GM12878 (cell line): ENCODE data around the gene NPM1. TPM values are rescaled to one million over a fixed set of nuclear protein-coding genes. Genes with fewer than 3 reads are reported as not detected.
A peak's percentile ranks its signal among the peaks of the same experiment; 100 is the strongest.

Experiments
- ATAC-seq: fragments of 200-7000 bp; cut with Tn5 transposase; 3 replicates; pipeline ENCODE4 v1.9.1; 2020; ENCODE audit warnings: mild to moderate bottlenecking, moderate library complexity
- BruUV-seq: library from RNA; stranded (reverse); fragments of 400-500 nt; replicated peaks from 2 replicates; lab custom pipeline; 2021; lab: Mats Ljungman, UMichigan
- CTCF ChIA-PET: fragments of 300-600 bp; sonication (Branson Sonifier 250); formaldehyde crosslinking; extraction: SDS; loops from one replicate; lab custom pipeline; 2021; ENCODE audit warnings: inconsistent platforms; lab: Yijun Ruan, JAX
- POLR2A ChIA-PET: fragments of 350-600 bp; formaldehyde crosslinking; extraction: SDS; loops from one replicate; lab custom pipeline; 2021; ENCODE audit warnings: inconsistent platforms; lab: Charles Lee
- RAD21 ChIA-PET: fragments of 300-600 bp; sonication (Branson Sonifier 250); formaldehyde crosslinking; loops from one replicate; lab custom pipeline; 2023; ENCODE audit warnings: antibody characterized with exemption; ENCODE audit not compliant: unreplicated experiment; lab: Charles Lee
- SMC1A ChIA-PET: fragments of 300-600 bp; sonication (Branson Sonifier 250); formaldehyde crosslinking; loops from one replicate; lab custom pipeline; 2023; ENCODE audit not compliant: unreplicated experiment, uncharacterized antibody; lab: Charles Lee
- DNase-seq: peaks from one replicate; pipeline ENCODE4 v3.0.0-alpha.2; 2011; ENCODE audit warnings: low read depth, low spot score
- FAIRE-seq: peaks from 3 replicates; lab custom pipeline; 2011; peaks lifted over from hg19 to GRCh38; lab: Jason Lieb, UNC
- H2AFZ ChIP-seq: 2 replicates; pipeline ENCODE4 v1.6.0; 2011; ENCODE audit warnings: low read depth, low read length, control low read depth; ENCODE audit not compliant: control insufficient read depth
- H3K27ac ChIP-seq: 2 replicates; pipeline ENCODE4 v1.5.1; 2011; ENCODE audit warnings: control low read depth; ENCODE audit not compliant: control insufficient read depth, insufficient read depth
- H3K27me3 ChIP-seq, 2 experiments: replicated peaks in 1 of 2; 2 replicates each; pipeline versions ENCODE4 v1.6.0 to v1.6.1; 2011; ENCODE audit warnings: low read length in 1 of 2; ENCODE audit not compliant: control insufficient read depth in 2 of 2, insufficient read depth in 2 of 2
- H3K36me3 ChIP-seq, 2 experiments: 2 replicates each; pipeline ENCODE4 v1.5.1; 2011; ENCODE audit warnings: low read length in 1 of 2; ENCODE audit not compliant: control insufficient read depth in 2 of 2, insufficient read depth in 2 of 2
- H3K4me1 ChIP-seq: 2 replicates; pipeline ENCODE4 v1.6.1; 2011; ENCODE audit warnings: mild to moderate bottlenecking, low read length, moderate library complexity, mixed read lengths; ENCODE audit not compliant: control insufficient read depth, insufficient read depth
- H3K4me2 ChIP-seq: 2 replicates; pipeline ENCODE4 v1.6.0; 2011; ENCODE audit warnings: control low read depth; ENCODE audit not compliant: control insufficient read depth, insufficient read depth
- H3K4me3 ChIP-seq: fragments of 200-600 bp; sonication (generic); 2 replicates; pipeline ENCODE4 v1.5.1; 2016
- H3K79me2 ChIP-seq: 2 replicates; pipeline ENCODE4 v1.6.0; 2011; ENCODE audit warnings: low read length; ENCODE audit not compliant: control insufficient read depth, insufficient read depth
- H3K9ac ChIP-seq: 2 replicates; pipeline ENCODE4 v1.8.0; 2011; ENCODE audit warnings: low read length, control low read depth, mixed read lengths; ENCODE audit not compliant: control insufficient read depth, insufficient read depth
- H3K9me3 ChIP-seq: replicated peaks from 3 replicates; pipeline ENCODE4 v1.5.1; 2011; ENCODE audit warnings: mild to moderate bottlenecking, low read length; ENCODE audit not compliant: control insufficient read depth, insufficient read depth
- H4K20me1 ChIP-seq: 2 replicates; pipeline ENCODE4 v1.6.0; 2011; ENCODE audit not compliant: control insufficient read depth, insufficient read depth
- BCL11A ChIP-seq: IDR thresholded peaks from 2 replicates; pipeline ENCODE4 v1.6.1; 2011; ENCODE audit warnings: low read depth, low read length
- CEBPZ ChIP-seq: fragments of 150-350 bp; IDR thresholded peaks from 2 replicates; pipeline ENCODE4 v1.6.1; 2016; ENCODE audit warnings: low read depth, low read length
- CREM ChIP-seq: IDR thresholded peaks from 2 replicates; pipeline ENCODE4 v1.6.1; 2014; ENCODE audit warnings: antibody characterized with exemption, low read depth
- ELK1 ChIP-seq: IDR thresholded peaks from 2 replicates; pipeline ENCODE4 v1.6.1; 2012; ENCODE audit warnings: low read depth, low read length, improper control_type of control experiment
- EP300 ChIP-seq, 2 experiments: fragments of 150-350 bp in 1 of 2; IDR thresholded peaks; 2 replicates each; pipeline ENCODE4 v1.6.1; 2011 to 2012; ENCODE audit warnings: low read depth in 2 of 2, low read length in 2 of 2, borderline replicate concordance in 1 of 2, improper control_type of control experiment in 1 of 2, inconsistent platforms in 1 of 2; ENCODE audit not compliant: control insufficient read depth in 1 of 2
- IKZF1 ChIP-seq: fragments of 450-650 bp; conservative IDR thresholded peaks from 2 replicates; pipeline ENCODE4 v1.6.1; 2017; ENCODE audit warnings: antibody characterized with exemption, mild to moderate bottlenecking
- JUND ChIP-seq: IDR thresholded peaks from 2 replicates; pipeline ENCODE4 v1.6.1; 2012; ENCODE audit warnings: low read depth, mild to moderate bottlenecking, low read length, improper control_type of control experiment, moderate library complexity
- RAD51 ChIP-seq: fragments of 450-650 bp; IDR thresholded peaks from 2 replicates; pipeline ENCODE4 v1.6.1; 2016; ENCODE audit warnings: moderate library complexity, mild to moderate bottlenecking, inconsistent platforms
- RUNX3 ChIP-seq: IDR thresholded peaks from 2 replicates; pipeline ENCODE4 v1.6.1; 2012; ENCODE audit warnings: low read length, inconsistent platforms
- SP1 ChIP-seq: IDR thresholded peaks from one replicate; pipeline ENCODE4 v1.6.1; 2011; ENCODE audit warnings: low read depth, low read length
- SPI1 ChIP-seq: IDR thresholded peaks from 2 replicates; pipeline ENCODE4 v1.6.1; 2011; ENCODE audit warnings: low read depth, mild to moderate bottlenecking, low read length, moderate library complexity, borderline replicate concordance; ENCODE audit not compliant: insufficient read depth
- SUZ12 ChIP-seq: fragments of 200-600 bp; sonication (generic); IDR thresholded peaks from one replicate; pipeline ENCODE4 v1.6.1; 2018; ENCODE audit warnings: antibody characterized with exemption, mild to moderate bottlenecking; ENCODE audit not compliant: unreplicated experiment
- WGBS: methylation state at CpG from one replicate; pipeline ENCODE4 v1.1.6; 2016; ENCODE audit warnings: low lambda C conversion rate; ENCODE audit not compliant: insufficient replicate concordance, insufficient coverage; ENCODE audit errors: missing lambda C conversion rate; 5-methylcytosine and 5-hydroxymethylcytosine counted together
- in situ Hi-C: fragments of 300-500 bp; cut with MboI; formaldehyde crosslinking; loops from 9 replicates; pipeline ENCODE4 v1.14.3; 2018; ENCODE audit warnings: mixed read lengths
- intact Hi-C: fragments of 100-400 bp; cut with micrococcal nuclease; formaldehyde crosslinking; loops from one replicate; pipeline ENCODE4 v1.14.2; 2022; ENCODE audit not compliant: unreplicated experiment
- polyA plus RNA-seq, 11 experiments: library from polyadenylated mRNA; depleted of rRNA in 4 of 11; unstranded in 6 of 11; stranded (reverse) in 5 of 11; fragments of >200 nt; fragmentation: Nextera tagmentation in 4 of 11; fragmentation: Illumina TruSeq in 1 of 11; extraction: Ambion mirVana in 4 of 11; extraction: Trizol in 1 of 11; gene quantifications; 1 replicate in 1 of 11; 2 replicates in 10 of 11; pipeline versions ENCODE4 v1.2.1 to v1.2.3, GENCODE V29; 2011 to 2016; ENCODE audit warnings: inconsistent platforms in 2 of 11, missing spikeins in 2 of 11, low read depth in 1 of 11
- total RNA-seq, 4 experiments: library from RNA; depleted of rRNA in 3 of 4; stranded (reverse); fragments of >200 nt in 3 of 4; fragmentation: Illumina TruSeq in 1 of 4; extraction: Trizol in 1 of 4; gene quantifications; 2 replicates each; pipeline versions ENCODE4 v1.2.1 to v1.2.3, GENCODE V29; 2013 to 2021
- TF ChIP-seq, protein P1 (sequence below): IDR thresholded peaks from 2 replicates; pipeline ENCODE4 v1.6.1; 2011; ENCODE audit warnings: borderline replicate concordance, low read depth, mild to moderate bottlenecking, moderate library complexity, mixed read lengths, low read length; ENCODE audit not compliant: insufficient read depth; ENCODE audit errors: extremely low read length
- TF ChIP-seq, protein P2 (sequence below): fragments of 450-650 bp; IDR thresholded peaks from 2 replicates; pipeline ENCODE4 v1.6.1; 2016; ENCODE audit warnings: mild to moderate bottlenecking

NPM1 gene
- total and polyA plus RNA-seq, 10 of the 15 experiments (the other 5 are each of a cell fraction or from before 2014, with no cell fraction given) = 1,843 to 5,466 (median 2,866) TPM

DNA sequence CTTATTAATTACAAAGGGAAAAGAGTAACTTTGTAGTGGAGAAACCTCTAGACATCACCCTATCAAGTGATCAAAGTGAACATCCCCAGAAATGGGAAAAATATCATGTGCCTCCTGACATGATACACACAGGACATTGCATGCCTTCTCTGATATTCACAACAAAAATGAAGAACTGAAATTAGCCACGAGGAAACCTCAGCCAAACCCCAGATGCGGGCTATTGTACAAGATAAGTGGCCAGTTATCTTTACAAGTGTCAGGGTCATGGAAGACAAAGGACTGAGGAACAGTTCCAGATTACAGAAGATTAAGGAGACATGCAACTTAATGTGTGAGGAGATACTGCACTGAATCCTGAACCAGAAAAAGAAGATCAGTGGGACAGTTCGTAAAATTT lies 23.8 kb upstream of the NPM1 start:
- intact Hi-C loops = no loop called here
- in situ Hi-C loops = no loop called here
- 0 out of 2 replicates have a peak overlapping the region, but pooled peaks have one; percentile 9 for H3K4me2 ChIP-seq
- no peaks in the 10 kb centered on the region for H3K79me2 ChIP-seq
- peaks cover 15% of the 10 kb centered on the region for H3K4me1 ChIP-seq
- ChIA-PET POLR2A (no interaction called here), CTCF (no interaction called here), SMC1A (no interaction called here), RAD21 (no interaction called here)
- H3K36me3 ChIP-seq = no peaks in the 10 kb centered on the region
- BruUV-seq = no TSS peak
- H3K9me3 ChIP-seq = no peaks in the 10 kb centered on the region; the same call in 2 of the 3 replicates
- WGBS = 32% methylated on average over 3 of the region's 3 CpGs
- H2AFZ ChIP-seq = no peak overlapping the region
- ATAC-seq (peak; percentile 76), FAIRE-seq (peak; percentile 78), DNase-seq (no peak)
- no peak overlapping the region for H3K9ac ChIP-seq
- H3K4me3 ChIP-seq = no peak overlapping the region
- no peaks in the 10 kb centered on the region for H3K27me3 ChIP-seq
- H4K20me1 ChIP-seq = no peaks in the 10 kb centered on the region
- H3K27ac ChIP-seq = no peak overlapping the region
- TF ChIP-seq RUNX3 (peak; percentile 58), SUZ12 (no peak), RAD51 (no peak), JUND (no peak), BCL11A (0 out of 2 replicates have a peak, but pooled peaks have one; percentile 18), SP1 (no peak), CEBPZ (no peak), IKZF1 (0 out of 2 replicates have a peak, but pooled peaks have one; percentile 15), ELK1 (no peak), SPI1 (peak; percentile 86; the same call in 1 of the 2 replicates), CREM (no peak), EP300 (IDR thresholded peaks at IDR 0.05; ENCODE audit: borderline replicate concordance in 1 of 2, control insufficient read depth in 1 of 2, low read depth in 2 of 2, low read length in 2 of 2) (0 out of 4 replicates have a peak, but pooled peaks of 1 of the 2 experiments have one; percentile 21)
- TF ChIP-seq, protein P1, sequence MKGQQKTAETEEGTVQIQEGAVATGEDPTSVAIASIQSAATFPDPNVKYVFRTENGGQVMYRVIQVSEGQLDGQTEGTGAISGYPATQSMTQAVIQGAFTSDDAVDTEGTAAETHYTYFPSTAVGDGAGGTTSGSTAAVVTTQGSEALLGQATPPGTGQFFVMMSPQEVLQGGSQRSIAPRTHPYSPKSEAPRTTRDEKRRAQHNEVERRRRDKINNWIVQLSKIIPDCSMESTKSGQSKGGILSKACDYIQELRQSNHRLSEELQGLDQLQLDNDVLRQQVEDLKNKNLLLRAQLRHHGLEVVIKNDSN = no peak
- TF ChIP-seq, protein P2, sequence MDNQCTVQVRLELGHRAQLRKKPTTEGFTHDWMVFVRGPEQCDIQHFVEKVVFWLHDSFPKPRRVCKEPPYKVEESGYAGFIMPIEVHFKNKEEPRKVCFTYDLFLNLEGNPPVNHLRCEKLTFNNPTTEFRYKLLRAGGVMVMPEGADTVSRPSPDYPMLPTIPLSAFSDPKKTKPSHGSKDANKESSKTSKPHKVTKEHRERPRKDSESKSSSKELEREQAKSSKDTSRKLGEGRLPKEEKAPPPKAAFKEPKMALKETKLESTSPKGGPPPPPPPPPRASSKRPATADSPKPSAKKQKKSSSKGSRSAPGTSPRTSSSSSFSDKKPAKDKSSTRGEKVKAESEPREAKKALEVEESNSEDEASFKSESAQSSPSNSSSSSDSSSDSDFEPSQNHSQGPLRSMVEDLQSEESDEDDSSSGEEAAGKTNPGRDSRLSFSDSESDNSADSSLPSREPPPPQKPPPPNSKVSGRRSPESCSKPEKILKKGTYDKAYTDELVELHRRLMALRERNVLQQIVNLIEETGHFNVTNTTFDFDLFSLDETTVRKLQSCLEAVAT = no peak
